Hepatocyte (in vitro differentiated cells): ENCODE measurements around the gene MAPKAP1.

ENCODE experiments used
- EZH2 ChIP-seq: fragments of 200-600 bp; sonication (generic); IDR thresholded peaks from 2 replicates; pipeline ENCODE4 v1.6.1; 2016; ENCODE audit warnings: antibody characterized with exemption, mild to moderate bottlenecking, borderline replicate concordance
- EZH2phosphoT487 ChIP-seq: fragments of 200-600 bp; sonication (generic); IDR thresholded peaks from one replicate; pipeline ENCODE4 v1.6.1; 2018; ENCODE audit warnings: antibody characterized with exemption, mild to moderate bottlenecking, low read depth, moderate library complexity; ENCODE audit not compliant: unreplicated experiment, severe bottlenecking
- TF ChIP-seq, protein P1 (sequence below): fragments of 200-600 bp; sonication (generic); IDR thresholded peaks from 2 replicates; pipeline ENCODE4 v1.5.1; 2016; ENCODE audit warnings: antibody characterized with exemption, mild to moderate bottlenecking; ENCODE audit not compliant: poor library complexity

DNA sequence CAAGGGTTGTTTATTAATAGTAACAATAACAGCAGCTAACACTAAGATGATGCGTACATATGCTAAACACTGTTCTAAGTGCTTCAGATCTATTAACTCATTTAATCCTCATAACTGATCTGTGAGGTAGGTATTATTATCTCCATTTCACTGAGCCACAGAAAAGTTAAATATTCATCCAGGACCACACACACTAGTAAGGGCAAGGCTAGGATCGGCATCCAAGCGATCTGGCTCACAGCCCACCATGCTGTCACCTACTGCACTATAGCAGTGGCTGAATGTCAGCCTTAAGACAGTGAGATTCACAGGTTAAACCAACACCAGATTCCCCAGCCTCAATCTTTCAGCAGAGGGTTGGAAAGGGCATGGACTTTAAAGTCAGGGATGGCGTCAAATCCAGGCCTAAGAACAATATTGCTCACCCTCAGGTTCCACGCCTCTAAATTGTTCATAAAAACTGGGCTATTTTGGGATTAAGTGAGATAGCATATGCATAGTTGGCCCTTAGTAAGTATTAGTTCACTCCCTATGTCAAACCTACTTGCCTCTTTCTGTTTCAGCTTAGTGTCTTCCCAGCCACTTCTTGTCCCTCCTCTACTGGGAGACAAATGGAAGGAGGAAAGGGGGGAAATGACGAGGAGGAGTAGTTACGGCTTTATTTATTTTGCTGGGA is 150.8 kb downstream of the MAPKAP1 start:
- TF ChIP-seq, protein P1, sequence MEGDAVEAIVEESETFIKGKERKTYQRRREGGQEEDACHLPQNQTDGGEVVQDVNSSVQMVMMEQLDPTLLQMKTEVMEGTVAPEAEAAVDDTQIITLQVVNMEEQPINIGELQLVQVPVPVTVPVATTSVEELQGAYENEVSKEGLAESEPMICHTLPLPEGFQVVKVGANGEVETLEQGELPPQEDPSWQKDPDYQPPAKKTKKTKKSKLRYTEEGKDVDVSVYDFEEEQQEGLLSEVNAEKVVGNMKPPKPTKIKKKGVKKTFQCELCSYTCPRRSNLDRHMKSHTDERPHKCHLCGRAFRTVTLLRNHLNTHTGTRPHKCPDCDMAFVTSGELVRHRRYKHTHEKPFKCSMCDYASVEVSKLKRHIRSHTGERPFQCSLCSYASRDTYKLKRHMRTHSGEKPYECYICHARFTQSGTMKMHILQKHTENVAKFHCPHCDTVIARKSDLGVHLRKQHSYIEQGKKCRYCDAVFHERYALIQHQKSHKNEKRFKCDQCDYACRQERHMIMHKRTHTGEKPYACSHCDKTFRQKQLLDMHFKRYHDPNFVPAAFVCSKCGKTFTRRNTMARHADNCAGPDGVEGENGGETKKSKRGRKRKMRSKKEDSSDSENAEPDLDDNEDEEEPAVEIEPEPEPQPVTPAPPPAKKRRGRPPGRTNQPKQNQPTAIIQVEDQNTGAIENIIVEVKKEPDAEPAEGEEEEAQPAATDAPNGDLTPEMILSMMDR, result no peak
- TF ChIP-seq EZH2 (no peak), EZH2phosphoT487 (no peak)
